Ishikawa (cell line): ENCODE measurements around the gene CPM.

Source experiments
- CEBPB ChIP-seq: IDR thresholded peaks from 2 replicates; pipeline ENCODE4 v1.6.1; 2012
- CREB1 ChIP-seq: IDR thresholded peaks from 2 replicates; pipeline ENCODE4 v1.6.1; 2012; ENCODE audit warnings: low read depth
- EGR1 ChIP-seq: IDR thresholded peaks from 2 replicates; pipeline ENCODE4 v1.6.1; 2012
- EP300 ChIP-seq: IDR thresholded peaks from 2 replicates; pipeline ENCODE4 v1.6.1; 2012; ENCODE audit warnings: borderline replicate concordance
- FOXM1 ChIP-seq: IDR thresholded peaks from 2 replicates; pipeline ENCODE4 v1.6.1; 2012; ENCODE audit warnings: low read depth, borderline replicate concordance
- MAX ChIP-seq: IDR thresholded peaks from 2 replicates; pipeline ENCODE4 v1.6.1; 2012
- NFIC ChIP-seq: IDR thresholded peaks from 2 replicates; pipeline ENCODE4 v1.6.1; 2012
- RAD21 ChIP-seq: IDR thresholded peaks from 2 replicates; pipeline ENCODE4 v1.6.1; 2012; ENCODE audit warnings: low read depth
- TAF1 ChIP-seq: IDR thresholded peaks from 2 replicates; pipeline ENCODE4 v1.6.1; 2012; ENCODE audit warnings: low read depth, mild to moderate bottlenecking
- TCF12 ChIP-seq: IDR thresholded peaks from 2 replicates; pipeline ENCODE4 v1.6.1; 2012; ENCODE audit warnings: low read depth
- TEAD4 ChIP-seq: IDR thresholded peaks from 2 replicates; pipeline ENCODE4 v1.6.1; 2012
- USF1 ChIP-seq: IDR thresholded peaks from 2 replicates; pipeline ENCODE4 v1.6.1; 2012
- YY1 ChIP-seq: IDR thresholded peaks from 2 replicates; pipeline ENCODE4 v1.6.1; 2012; ENCODE audit warnings: low read depth
- TF ChIP-seq, protein P1 (sequence below): IDR thresholded peaks from 2 replicates; pipeline ENCODE4 v1.6.1; 2012; ENCODE audit warnings: low read depth, mild to moderate bottlenecking

- TF ChIP-seq TCF12, result no peak
- TF ChIP-seq, protein P1, sequence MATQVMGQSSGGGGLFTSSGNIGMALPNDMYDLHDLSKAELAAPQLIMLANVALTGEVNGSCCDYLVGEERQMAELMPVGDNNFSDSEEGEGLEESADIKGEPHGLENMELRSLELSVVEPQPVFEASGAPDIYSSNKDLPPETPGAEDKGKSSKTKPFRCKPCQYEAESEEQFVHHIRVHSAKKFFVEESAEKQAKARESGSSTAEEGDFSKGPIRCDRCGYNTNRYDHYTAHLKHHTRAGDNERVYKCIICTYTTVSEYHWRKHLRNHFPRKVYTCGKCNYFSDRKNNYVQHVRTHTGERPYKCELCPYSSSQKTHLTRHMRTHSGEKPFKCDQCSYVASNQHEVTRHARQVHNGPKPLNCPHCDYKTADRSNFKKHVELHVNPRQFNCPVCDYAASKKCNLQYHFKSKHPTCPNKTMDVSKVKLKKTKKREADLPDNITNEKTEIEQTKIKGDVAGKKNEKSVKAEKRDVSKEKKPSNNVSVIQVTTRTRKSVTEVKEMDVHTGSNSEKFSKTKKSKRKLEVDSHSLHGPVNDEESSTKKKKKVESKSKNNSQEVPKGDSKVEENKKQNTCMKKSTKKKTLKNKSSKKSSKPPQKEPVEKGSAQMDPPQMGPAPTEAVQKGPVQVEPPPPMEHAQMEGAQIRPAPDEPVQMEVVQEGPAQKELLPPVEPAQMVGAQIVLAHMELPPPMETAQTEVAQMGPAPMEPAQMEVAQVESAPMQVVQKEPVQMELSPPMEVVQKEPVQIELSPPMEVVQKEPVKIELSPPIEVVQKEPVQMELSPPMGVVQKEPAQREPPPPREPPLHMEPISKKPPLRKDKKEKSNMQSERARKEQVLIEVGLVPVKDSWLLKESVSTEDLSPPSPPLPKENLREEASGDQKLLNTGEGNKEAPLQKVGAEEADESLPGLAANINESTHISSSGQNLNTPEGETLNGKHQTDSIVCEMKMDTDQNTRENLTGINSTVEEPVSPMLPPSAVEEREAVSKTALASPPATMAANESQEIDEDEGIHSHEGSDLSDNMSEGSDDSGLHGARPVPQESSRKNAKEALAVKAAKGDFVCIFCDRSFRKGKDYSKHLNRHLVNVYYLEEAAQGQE, result no peak
- no peak for TF ChIP-seq MAX
- no peak for TF ChIP-seq CEBPB
- TF ChIP-seq EGR1, result no peak
- no peak for TF ChIP-seq EP300
- TF ChIP-seq FOXM1, result no peak
- TF ChIP-seq NFIC, result no peak
- no peak for TF ChIP-seq TEAD4
- TF ChIP-seq YY1, result no peak
- no peak for TF ChIP-seq USF1
- no peak for TF ChIP-seq RAD21
- TF ChIP-seq TAF1, result no peak
- TF ChIP-seq CREB1, result no peak
Measured at GRCh38 chr12:68868043-68868790, 64.8 kb downstream of the CPM start.
